Prostate gland (tissue), 2 donors: ENCODE data around the gene PDZD7. TPM values are rescaled to one million over a fixed set of nuclear protein-coding genes. Genes with fewer than 3 reads are reported as not detected.
A peak's percentile ranks its signal among the peaks of the same experiment; 100 is the strongest.

ENCODE experiments used
- DNase-seq: peaks from one replicate; pipeline ENCODE4 v3.0.0-alpha.2; 2019; ENCODE audit warnings: low spot score
- H3K27ac ChIP-seq, 2 donors: fragments of 200-600 bp; sonication (generic); 2 replicates each; pipeline ENCODE4 v1.5.1; 2017 to 2019
- H3K27me3 ChIP-seq: fragments of 200-600 bp; sonication (generic); replicated peaks from 2 replicates; pipeline ENCODE4 v1.5.1; 2019; ENCODE audit not compliant: insufficient read depth
- H3K36me3 ChIP-seq, 2 donors: fragments of 200-600 bp; sonication (generic); 1 replicate in 1 of 2; 2 replicates in 1 of 2; pipeline versions ENCODE4 v1.5.1 to v1.8.1; 2017 to 2019
- H3K4me1 ChIP-seq: fragments of 200-600 bp; sonication (generic); replicated peaks from 2 replicates; pipeline ENCODE4 v1.5.1; 2019
- H3K4me3 ChIP-seq, 2 donors: fragments of 200-600 bp; sonication (generic); 2 replicates each; pipeline ENCODE4 v1.5.1; 2017 to 2019
- H3K9me3 ChIP-seq: fragments of 200-600 bp; sonication (generic); 2 replicates; pipeline ENCODE4 v1.5.1; 2017
- CTCF ChIP-seq, 4 experiments: fragments of 200-600 bp in 2 of 4; fragments of 450-650 bp in 2 of 4; sonication (generic) in 2 of 4; IDR thresholded peaks; 1 replicate in 3 of 4; 2 replicates in 1 of 4; pipeline ENCODE4 v1.5.1; 2016 to 2019; ENCODE audit warnings: antibody characterized with exemption in 4 of 4, mild to moderate bottlenecking in 2 of 4, moderate library complexity in 2 of 4
- POLR2A ChIP-seq: fragments of 450-650 bp; IDR thresholded peaks from one replicate; pipeline ENCODE4 v1.6.1; 2016; ENCODE audit warnings: antibody characterized with exemption, mild to moderate bottlenecking
- POLR2AphosphoS5 ChIP-seq: sonication (generic); formaldehyde crosslinking; IDR thresholded peaks from one replicate; pipeline ENCODE4 v1.6.1; 2017; ENCODE audit warnings: antibody characterized with exemption
- WGBS: methylation state at CpG from one replicate; pipeline ENCODE4 v1.1.5; 2018; 5-methylcytosine and 5-hydroxymethylcytosine counted together
- intact Hi-C: fragments of 100-400 bp; cut with DNase I; formaldehyde crosslinking; loops from one replicate; pipeline ENCODE4 v1.14.2; 2022
- total RNA-seq, 2 donors: library from RNA; depleted of rRNA; stranded (reverse); fragments of >200 nt; gene quantifications; one replicate each; pipeline ENCODE4 v1.1.0, GENCODE V29; 2016

Gene PDZD7
- total RNA-seq, 2 donors from 2014 or later: 0.82 to 1.5 TPM

- peaks cover 14% of the 10 kb centered on the region for H3K4me1 ChIP-seq
- WGBS: 91% methylated on average over 18 of the region's 18 CpGs
- TF ChIP-seq POLR2AphosphoS5 (no peak), POLR2A (no peak)
- DNase-seq: no peak
- H3K27ac ChIP-seq: no peak overlapping the region
- H3K36me3 ChIP-seq: peaks cover 3 to 15% of the 10 kb centered on the region in 2 donors
- H3K27me3 ChIP-seq: no peaks in the 10 kb centered on the region
- H3K9me3 ChIP-seq: no peaks in the 10 kb centered on the region
- H3K4me3 ChIP-seq: no peak overlapping the region
- intact Hi-C loops: no loop called here
Measured at GRCh38 chr10:101003639-101004206, 27.2 kb downstream of the PDZD7 start.

GRCh38 chr10:101002456-101002855 is 28.5 kb downstream of the PDZD7 start:
- no peak for DNase-seq
- Histone ChIP-seq H3K36me3 (peaks cover 3 to 15% of the 10 kb centered on the region in 2 donors), H3K27me3 (no peaks in the 10 kb centered on the region), H3K9me3 (no peaks in the 10 kb centered on the region), H3K4me3 (no peak overlapping the region), H3K27ac (peak overlapping the region; percentile 99 to 100), H3K4me1 (peaks cover 17% of the 10 kb centered on the region)
- TF ChIP-seq POLR2A (no peak), POLR2AphosphoS5 (no peak), CTCF (IDR thresholded peaks at IDR 0.05) (no peak)
- intact Hi-C loops: no loop called here
- 80% methylated on average over 8 of the region's 11 CpGs for WGBS

GRCh38 chr10:101001659-101002035 is 29.3 kb downstream of the PDZD7 start:
- H3K4me3 ChIP-seq: peak overlapping the region in 1 of 2 donors; percentile 91
- intact Hi-C loops: no loop called here
- WGBS: 42% methylated on average over 5 of the region's 5 CpGs

GRCh38 chr10:101000915-101001658 is 29.8 kb downstream of the PDZD7 start:
- H3K4me3 ChIP-seq: peak overlapping the region; percentile 64 to 91

More at GRCh38 chr10:101001659-101002035, 29.3 kb downstream of the PDZD7 start:
- H3K9me3 ChIP-seq: no peaks in the 10 kb centered on the region
- peak overlapping the region; percentile 99 to 100 for H3K27ac ChIP-seq
- H3K27me3 ChIP-seq: no peaks in the 10 kb centered on the region
- TF ChIP-seq POLR2AphosphoS5 (no peak), CTCF (IDR thresholded peaks at IDR 0.05) (no peak), POLR2A (no peak)
- peaks cover 3 to 15% of the 10 kb centered on the region in 2 donors for H3K36me3 ChIP-seq
- H3K4me1 ChIP-seq: peaks cover 19% of the 10 kb centered on the region
- DNase-seq: no peak

More at GRCh38 chr10:101000915-101001658, 29.8 kb downstream of the PDZD7 start:
- intact Hi-C loops: no loop called here
- Histone ChIP-seq H3K4me1 (peaks cover 23% of the 10 kb centered on the region), H3K27ac (peak overlapping the region; percentile 99 to 100), H3K27me3 (no peaks in the 10 kb centered on the region), H3K36me3 (peaks cover 3 to 15% of the 10 kb centered on the region in 2 donors), H3K9me3 (no peaks in the 10 kb centered on the region)
- TF ChIP-seq POLR2AphosphoS5 (peak; percentile 88), CTCF (IDR thresholded peaks at IDR 0.05) (no peak), POLR2A (peak; percentile 78)
- peak; percentile 58 for DNase-seq
- 16% methylated on average over 12 of the region's 12 CpGs for WGBS
